Nephron progenitor cell (in vitro differentiated cells): Measurements from ENCODE around the gene MKKS.

Experiments
- DNase-seq: peaks from one replicate; pipeline ENCODE4 v3.0.0; 2021
- H3K27ac Mint-ChIP-seq: 2 replicates; pipeline ENCODE4 v1.8.0; 2021; ENCODE audit warnings: mild to moderate bottlenecking, moderate library complexity, mixed read lengths
- H3K27me3 Mint-ChIP-seq: 2 replicates; pipeline ENCODE4 v1.8.0; 2021; ENCODE audit warnings: mild to moderate bottlenecking, low read depth, mixed read lengths; ENCODE audit not compliant: poor library complexity
- H3K36me3 Mint-ChIP-seq: 2 replicates; pipeline ENCODE4 v1.8.0; 2021; ENCODE audit warnings: low read depth, mixed read lengths
- H3K4me1 Mint-ChIP-seq: 2 replicates; pipeline ENCODE4 v1.8.0; 2021; ENCODE audit warnings: mixed read lengths
- H3K4me3 Mint-ChIP-seq: 2 replicates; pipeline ENCODE4 v1.8.0; 2021; ENCODE audit warnings: mild to moderate bottlenecking, moderate library complexity, mixed read lengths
- H3K9me3 Mint-ChIP-seq: 2 replicates; pipeline ENCODE4 v1.8.0; 2021; ENCODE audit warnings: mild to moderate bottlenecking, moderate library complexity, mixed read lengths
- CTCF ChIP-seq: fragments of 200-600 bp; sonication (generic); IDR thresholded peaks from 2 replicates; pipeline ENCODE4 v1.5.0; 2021; ENCODE audit warnings: antibody characterized with exemption

MKKS gene

GRCh38 chr20:10352934-10353824, 80.8 kb downstream of the MKKS start:
- no peaks in the 10 kb centered on the region for H3K36me3 Mint-ChIP-seq

More at GRCh38 chr20:10352934-10353824, 80.8 kb downstream of the MKKS start:
- Mint-ChIP-seq H3K9me3 (no peaks in the 10 kb centered on the region), H3K27me3 (peaks cover 7% of the 10 kb centered on the region), H3K27ac (peak overlapping the region; percentile 24), H3K4me1 (peaks cover 16% of the 10 kb centered on the region), H3K4me3 (no peak overlapping the region)
- no peak for DNase-seq
- no peak for TF ChIP-seq CTCF
